HepG2 (cell line): Measurements from ENCODE around the gene POLE. TPM values are rescaled to one million over a fixed set of nuclear protein-coding genes. Genes with fewer than 3 reads are reported as not detected.

Experiments used
- ATAC-seq: fragments of 200-7000 bp; cut with Tn5 transposase; 3 replicates; pipeline ENCODE4 v1.9.1; 2020; ENCODE audit warnings: mild to moderate bottlenecking, moderate library complexity
- BruUV-seq: library from RNA; stranded (reverse); fragments of 400-500 nt; replicated peaks from 2 replicates; lab custom pipeline; 2021; lab: Mats Ljungman, UMichigan
- CTCF ChIA-PET: fragments of 300-600 bp; formaldehyde crosslinking; extraction: SDS; loops from one replicate; lab custom pipeline; 2021; ENCODE audit warnings: low total read pairs, inconsistent platforms, low intra/inter-chr PET ratio; lab: Yijun Ruan, JAX
- POLR2A ChIA-PET: fragments of 350-600 bp; sonication (Branson Sonifier 250); formaldehyde crosslinking; loops from one replicate; lab custom pipeline; 2020; ENCODE audit warnings: antibody characterized with exemption, inconsistent platforms; lab: Yijun Ruan, JAX
- DNase-seq: peaks from one replicate; pipeline ENCODE4 v3.0.0-alpha.2; 2015; ENCODE audit warnings: low spot score
- FAIRE-seq: peaks from 3 replicates; lab custom pipeline; 2011; peaks lifted over from hg19 to GRCh38; lab: Jason Lieb, UNC
- H2AFZ ChIP-seq: one replicate; pipeline ENCODE4 v1.6.1; 2011; ENCODE audit warnings: low read length, inconsistent platforms
- H3K27ac ChIP-seq: fragments of 300-600 bp; 3 replicates; pipeline ENCODE4 v1.8.0; 2011; ENCODE audit warnings: mixed run types, mild to moderate bottlenecking, mixed read lengths, low read length, inconsistent platforms; ENCODE audit not compliant: insufficient read depth; ENCODE audit errors: extremely low read length
- H3K27me3 ChIP-seq, 2 experiments: fragments of 200-600 bp in 1 of 2; 2 replicates in 1 of 2; 3 replicates in 1 of 2; pipeline versions ENCODE4 v1.6.0 to v1.8.0; 2011; ENCODE audit warnings: low read length in 2 of 2, mild to moderate bottlenecking in 2 of 2, moderate library complexity in 2 of 2, inconsistent platforms in 1 of 2; ENCODE audit not compliant: insufficient read depth in 2 of 2, control insufficient read depth in 1 of 2
- H3K36me3 ChIP-seq, 2 experiments: fragments of 200-600 bp in 1 of 2; replicated peaks in 1 of 2; 2 replicates in 1 of 2; 3 replicates in 1 of 2; pipeline versions ENCODE4 v1.5.1 to v1.8.0; 2011; ENCODE audit warnings: low read length in 2 of 2, inconsistent platforms in 1 of 2; ENCODE audit not compliant: insufficient read depth in 2 of 2, control insufficient read depth in 1 of 2
- H3K4me1 ChIP-seq: 2 replicates; pipeline ENCODE4 v1.5.1; 2012; ENCODE audit warnings: low read length, inconsistent platforms; ENCODE audit not compliant: insufficient read depth
- H3K4me2 ChIP-seq: 2 replicates; pipeline ENCODE4 v1.6.0; 2011; ENCODE audit warnings: low read depth, low read length, inconsistent platforms
- H3K4me3 ChIP-seq, 3 experiments: fragments of 200-600 bp in 1 of 3; sonication (generic), shearing (Covaris generic) in 1 of 3; replicated peaks in 1 of 3; 2 replicates each; pipeline ENCODE4 v1.5.1; 2011 to 2016; ENCODE audit warnings: low read length in 3 of 3, inconsistent platforms in 2 of 3, low read depth in 2 of 3, mild to moderate bottlenecking in 2 of 3, control low read depth in 1 of 3, mixed read lengths in 1 of 3; ENCODE audit not compliant: insufficient read depth in 1 of 3
- H3K79me2 ChIP-seq: one replicate; pipeline ENCODE4 v1.6.1; 2011; ENCODE audit warnings: low read length, inconsistent platforms; ENCODE audit not compliant: insufficient read depth
- H3K9ac ChIP-seq: 2 replicates; pipeline ENCODE4 v1.6.0; 2011; ENCODE audit warnings: mild to moderate bottlenecking, low read depth, low read length, inconsistent platforms; ENCODE audit not compliant: insufficient read depth
- H3K9me3 ChIP-seq: 2 replicates; pipeline ENCODE4 v1.5.1; 2012; ENCODE audit warnings: mild to moderate bottlenecking, low read length
- H4K20me1 ChIP-seq: 2 replicates; pipeline ENCODE4 v1.6.0; 2011; ENCODE audit warnings: inconsistent platforms, mild to moderate bottlenecking, low read length, moderate library complexity; ENCODE audit not compliant: insufficient read depth
- AGO2 ChIP-seq: fragments of 200-400 bp; formaldehyde crosslinking; optimal IDR thresholded peaks from 2 replicates; pipeline ENCODE3; 2017; ENCODE audit warnings: mild to moderate bottlenecking, low read depth, low read length, moderate library complexity
- KIAA2018 ChIP-seq: sonication (generic); formaldehyde crosslinking; IDR thresholded peaks from 2 replicates; pipeline ENCODE4 v1.5.0; 2020; ENCODE audit warnings: mild to moderate bottlenecking, missing genetic modification reagents, borderline replicate concordance
- WGBS: methylation state at CpG from one replicate; pipeline ENCODE4 v1.1.6; 2017; ENCODE audit warnings: low lambda C conversion rate; 5-methylcytosine and 5-hydroxymethylcytosine counted together
- in situ Hi-C: cut with HindIII; loops from 2 replicates; pipeline ENCODE4 v1.10.0; 2017; ENCODE audit warnings: low pct_unique_long_range_greater_than_20kb; ENCODE audit not compliant: extremely low pct_ligation_motif_present
- intact Hi-C: fragments of 100-400 bp; cut with micrococcal nuclease; formaldehyde crosslinking; loops from one replicate; pipeline ENCODE4 v1.10.0; 2022; ENCODE audit not compliant: unreplicated experiment
- polyA plus RNA-seq, 8 experiments: library from polyadenylated mRNA; depleted of rRNA in 3 of 8; stranded (reverse) in 7 of 8; unstranded in 1 of 8; fragments of >200 nt; fragmentation: Illumina TruSeq in 4 of 8; extraction: Trizol in 4 of 8; gene quantifications; 2 replicates each; pipeline versions ENCODE4 v1.2.1 to v1.2.3, GENCODE V29; 2011 to 2016; ENCODE audit warnings: low read depth in 4 of 8, missing spikeins in 1 of 8, mixed read lengths in 1 of 8; ENCODE audit not compliant: insufficient read depth in 1 of 8
- total RNA-seq, 5 experiments: library from RNA; depleted of rRNA; stranded (reverse); fragments of >200 nt; fragmentation: Illumina TruSeq; extraction: Trizol; gene quantifications; 2 replicates each; pipeline ENCODE4 v1.2.3, GENCODE V29; 2016; ENCODE audit warnings: low read depth in 1 of 5
- TF ChIP-seq, protein P1 (sequence below): IDR thresholded peaks from 2 replicates; pipeline ENCODE4 v1.6.1; 2016; ENCODE audit warnings: low read depth, control low read depth

The POLE gene
- total and polyA plus RNA-seq, 2 of the 13 experiments (the other 11 are each of a cell fraction or from before 2014, with no cell fraction given): 25.3 to 52.2 TPM

GRCh38 chr12:132736913-132737312, 49.8 kb upstream of the POLE start:
- no peak for FAIRE-seq
- no peaks in the 10 kb centered on the region for H3K79me2 ChIP-seq
- ChIA-PET POLR2A (no interaction called here), CTCF (no interaction called here)
- TF ChIP-seq, protein P1, sequence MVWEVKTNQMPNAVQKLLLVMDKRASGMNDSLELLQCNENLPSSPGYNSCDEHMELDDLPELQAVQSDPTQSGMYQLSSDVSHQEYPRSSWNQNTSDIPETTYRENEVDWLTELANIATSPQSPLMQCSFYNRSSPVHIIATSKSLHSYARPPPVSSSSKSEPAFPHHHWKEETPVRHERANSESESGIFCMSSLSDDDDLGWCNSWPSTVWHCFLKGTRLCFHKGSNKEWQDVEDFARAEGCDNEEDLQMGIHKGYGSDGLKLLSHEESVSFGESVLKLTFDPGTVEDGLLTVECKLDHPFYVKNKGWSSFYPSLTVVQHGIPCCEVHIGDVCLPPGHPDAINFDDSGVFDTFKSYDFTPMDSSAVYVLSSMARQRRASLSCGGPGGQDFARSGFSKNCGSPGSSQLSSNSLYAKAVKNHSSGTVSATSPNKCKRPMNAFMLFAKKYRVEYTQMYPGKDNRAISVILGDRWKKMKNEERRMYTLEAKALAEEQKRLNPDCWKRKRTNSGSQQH (CRISPR knock-in tag): no peak
- TF ChIP-seq, all 625 proteins: peak for 0
- intact Hi-C loops (no loop called here), in situ Hi-C loops (no loop called here)
- no TSS peak for BruUV-seq
- Histone ChIP-seq H3K27ac (no peak overlapping the region), H3K9me3 (no peaks in the 10 kb centered on the region), H3K4me1 (no peaks in the 10 kb centered on the region), H4K20me1 (no peaks in the 10 kb centered on the region), H3K36me3 (peaks cover 37 to 77% of the 10 kb centered on the region in 2 experiments; a peak in 4 of 5 replicates), H3K9ac (no peak overlapping the region), H2AFZ (no peak overlapping the region), H3K4me2 (no peak overlapping the region), H3K27me3 (no peaks in the 10 kb centered on the region), H3K4me3 (no peak overlapping the region)
- DNase-seq (no peak), ATAC-seq (peak; percentile 35)
- 97% methylated on average over 8 of the region's 15 CpGs for WGBS

GRCh38 chr12:132736378-132736777, 49.2 kb upstream of the POLE start:
- H3K4me2 ChIP-seq: no peak overlapping the region
- H3K27me3 ChIP-seq: no peaks in the 10 kb centered on the region
- ChIA-PET CTCF (no interaction called here), POLR2A (no interaction called here)
- TF ChIP-seq AGO2: peak; percentile 19
- no peak for TF ChIP-seq KIAA2018 (CRISPR knock-in tag)
- no peaks in the 10 kb centered on the region for H3K79me2 ChIP-seq
- 100% methylated on average over 11 of the region's 12 CpGs for WGBS
- intact Hi-C loops: no loop called here
- H3K4me3 ChIP-seq: no peak overlapping the region
- no TSS peak for BruUV-seq
- no peak for DNase-seq
- H3K9me3 ChIP-seq: no peaks in the 10 kb centered on the region
- in situ Hi-C loops: no loop called here
- no peak for FAIRE-seq
- no peak overlapping the region for H2AFZ ChIP-seq
- no peak for ATAC-seq
- H3K9ac ChIP-seq: no peak overlapping the region
- H3K27ac ChIP-seq: no peak overlapping the region
- H4K20me1 ChIP-seq: no peaks in the 10 kb centered on the region
- no peaks in the 10 kb centered on the region for H3K4me1 ChIP-seq
- peaks cover 38 to 77% of the 10 kb centered on the region in 2 experiments; a peak in 4 of 5 replicates for H3K36me3 ChIP-seq
